ENCODE measurements around the gene SHE.

DNA sequence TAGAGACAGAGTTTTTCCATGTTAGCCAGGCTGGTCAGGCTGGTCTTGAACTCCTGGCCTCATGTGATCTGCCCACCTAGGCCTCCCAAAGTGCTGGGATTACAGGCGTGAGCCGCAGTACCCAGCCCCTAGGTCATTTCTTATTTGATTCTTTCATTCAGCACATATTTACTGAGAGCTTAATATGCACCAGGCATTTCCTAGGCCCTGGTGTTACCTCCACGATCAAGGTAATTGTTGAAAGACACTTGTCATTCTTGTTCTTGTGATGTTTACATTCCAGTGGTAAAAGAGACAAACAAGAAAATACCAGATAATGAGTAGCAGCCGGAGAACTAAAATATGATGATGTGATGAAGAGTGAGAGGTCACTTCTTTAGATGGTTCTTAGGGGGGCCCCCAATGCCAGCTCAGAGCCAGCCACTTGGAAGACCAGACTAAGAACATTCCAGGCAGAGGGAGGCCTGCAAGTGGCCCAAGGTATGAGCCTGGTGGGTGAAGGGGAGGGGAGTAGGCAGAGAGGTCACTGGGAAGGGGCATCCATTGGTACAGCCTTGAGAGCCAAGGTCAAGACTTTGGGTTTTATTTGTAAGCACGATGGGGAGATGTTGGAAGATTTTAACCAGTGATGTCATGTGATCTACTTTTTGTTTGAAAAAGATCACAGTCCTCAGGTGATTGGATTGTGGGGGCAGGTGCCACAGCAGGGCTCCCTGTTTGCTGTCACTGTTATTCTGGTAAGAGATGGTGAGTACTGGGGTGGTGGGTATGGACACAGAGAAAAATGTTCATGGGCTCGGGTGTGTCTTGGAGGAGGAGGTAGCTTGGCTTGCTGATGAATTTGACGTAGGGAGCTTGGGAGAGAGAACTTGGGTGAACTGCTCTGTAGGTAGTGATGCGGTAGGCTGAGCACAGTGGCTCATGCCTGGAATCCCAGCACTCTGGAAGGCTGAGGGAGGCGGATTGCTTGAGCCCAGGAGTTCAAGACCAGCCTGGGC is 37.6 kb upstream of the SHE start:
- no peak for TF ChIP-seq POLR2A (IDR thresholded peaks at IDR 0.05)
- TF ChIP-seq, protein P1, sequence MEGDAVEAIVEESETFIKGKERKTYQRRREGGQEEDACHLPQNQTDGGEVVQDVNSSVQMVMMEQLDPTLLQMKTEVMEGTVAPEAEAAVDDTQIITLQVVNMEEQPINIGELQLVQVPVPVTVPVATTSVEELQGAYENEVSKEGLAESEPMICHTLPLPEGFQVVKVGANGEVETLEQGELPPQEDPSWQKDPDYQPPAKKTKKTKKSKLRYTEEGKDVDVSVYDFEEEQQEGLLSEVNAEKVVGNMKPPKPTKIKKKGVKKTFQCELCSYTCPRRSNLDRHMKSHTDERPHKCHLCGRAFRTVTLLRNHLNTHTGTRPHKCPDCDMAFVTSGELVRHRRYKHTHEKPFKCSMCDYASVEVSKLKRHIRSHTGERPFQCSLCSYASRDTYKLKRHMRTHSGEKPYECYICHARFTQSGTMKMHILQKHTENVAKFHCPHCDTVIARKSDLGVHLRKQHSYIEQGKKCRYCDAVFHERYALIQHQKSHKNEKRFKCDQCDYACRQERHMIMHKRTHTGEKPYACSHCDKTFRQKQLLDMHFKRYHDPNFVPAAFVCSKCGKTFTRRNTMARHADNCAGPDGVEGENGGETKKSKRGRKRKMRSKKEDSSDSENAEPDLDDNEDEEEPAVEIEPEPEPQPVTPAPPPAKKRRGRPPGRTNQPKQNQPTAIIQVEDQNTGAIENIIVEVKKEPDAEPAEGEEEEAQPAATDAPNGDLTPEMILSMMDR (IDR thresholded peaks at IDR 0.05), result no peak

All from body of pancreas (tissue), 4 donors.